BLaER1 treated with 17β-estradiol and CSF1 and Interleukin-3, amounts not matched to agents 10 nM and 100 nM (cell line): Measurements from ENCODE around the gene SMC3.
A peak's percentile ranks its signal among the peaks of the same experiment; 100 is the strongest.
"Not testable (repeated sequence)": the region's sequence is repeated elsewhere in the genome, so short reads cannot be mapped to it uniquely, and the experiment has no call there.

Experiments
- H3K27ac ChIP-seq, 11 experiments: shearing (Covaris generic); formaldehyde crosslinking; 2 replicates each; pipeline ENCODE4 v1.8.1; 2022
- H3K27me3 ChIP-seq, 11 experiments: shearing (Covaris generic); formaldehyde crosslinking; 2 replicates each; pipeline ENCODE4 v1.8.1; 2022
- H3K36me3 ChIP-seq, 11 experiments: shearing (Covaris generic); formaldehyde crosslinking; 2 replicates each; pipeline ENCODE4 v1.8.1; 2022
- H3K4me1 ChIP-seq, 10 experiments: shearing (Covaris generic); formaldehyde crosslinking; 2 replicates each; pipeline ENCODE4 v1.8.1; 2022
- H3K4me2 ChIP-seq, 11 experiments: shearing (Covaris generic); formaldehyde crosslinking; 2 replicates each; pipeline ENCODE4 v1.8.1; 2022
- H3K4me3 ChIP-seq, 10 experiments: shearing (Covaris generic); formaldehyde crosslinking; 2 replicates each; pipeline ENCODE4 v1.8.1; 2022
- H3K9ac ChIP-seq, 11 experiments: shearing (Covaris generic); formaldehyde crosslinking; 2 replicates each; pipeline ENCODE4 v1.8.1; 2022
- H3K9me3 ChIP-seq, 11 experiments: shearing (Covaris generic); formaldehyde crosslinking; replicated peaks in 1 of 11; 2 replicates each; pipeline ENCODE4 v1.8.1; 2022
- H4K20me1 ChIP-seq, 11 experiments: shearing (Covaris generic); formaldehyde crosslinking; 2 replicates each; pipeline ENCODE4 v1.8.1; 2022
- Cebpa-rat ChIP-seq, 11 experiments: shearing (Covaris generic); IDR thresholded peaks; 2 replicates each; pipeline ENCODE4 v1.8.1; 2022

Gene SMC3

GRCh38 chr10:110528224-110528996 is 39.1 kb upstream of the SMC3 start:
- TF ChIP-seq Cebpa-rat (IDR thresholded peaks at IDR 0.05): no peak
- H3K4me3 ChIP-seq: no peak overlapping the region
- no peaks in the 10 kb centered on the region for H3K9me3 ChIP-seq
- peak overlapping the region; percentile 48 to 74 (median 63) for H3K4me2 ChIP-seq
- peak overlapping the region in 1 of 11 experiments; percentile 5; a peak in 2 of 22 replicates for H3K27ac ChIP-seq
- H3K9ac ChIP-seq: no peak overlapping the region; a peak in 1 of 22 replicates
- no peaks in the 10 kb centered on the region for H3K36me3 ChIP-seq
- H4K20me1 ChIP-seq: no peaks in the 10 kb centered on the region
- H3K4me1 ChIP-seq: peaks cover 47 to 88% (median 64%) of the 10 kb centered on the region in 10 experiments
- peaks cover 4 to 10% (median 8%) of the 10 kb centered on the region in 11 experiments; a peak in 14 of 22 replicates for H3K27me3 ChIP-seq

DNA sequence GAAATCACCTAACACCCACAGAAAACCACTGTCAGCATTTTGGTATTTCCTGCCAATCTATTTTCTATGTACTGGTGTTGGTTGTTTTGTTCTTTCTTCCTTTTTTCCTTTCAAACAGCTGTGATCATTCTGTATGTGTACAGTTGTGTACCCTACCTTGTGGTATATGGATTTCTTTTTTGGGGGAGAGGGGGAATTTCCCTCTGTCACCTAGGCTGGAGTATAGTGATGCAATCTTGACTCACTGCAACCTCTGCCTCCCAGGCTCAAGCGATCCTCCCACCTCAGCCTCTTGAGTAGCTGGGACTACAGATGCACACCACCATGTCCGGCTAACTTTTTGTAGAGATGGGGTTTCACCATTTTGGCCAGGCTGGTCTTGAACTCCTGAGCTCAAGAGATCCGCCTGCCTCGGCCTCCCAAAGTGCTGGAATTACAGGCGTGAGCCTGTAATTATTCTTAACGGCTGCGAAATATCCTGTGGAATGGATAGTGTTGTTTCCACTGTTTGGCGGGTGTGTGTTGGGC is 38.4 kb upstream of the SMC3 start:
- Histone ChIP-seq H3K4me2 (peak overlapping the region; percentile 48 to 74 (median 63)), H3K4me1 (peaks cover 53 to 92% (median 70%) of the 10 kb centered on the region in 10 experiments), H3K27me3 (peaks cover 4 to 10% (median 8%) of the 10 kb centered on the region in 11 experiments; a peak in 14 of 22 replicates)
- H3K36me3 ChIP-seq, H4K20me1 ChIP-seq, H3K4me3 ChIP-seq, H3K9ac ChIP-seq, H3K27ac ChIP-seq, H3K9me3 ChIP-seq: not testable (repeated sequence)
- 0 out of 22 replicates have a peak, but pooled peaks of 1 of the 11 experiments have one; percentile 18 for TF ChIP-seq Cebpa-rat (IDR thresholded peaks at IDR 0.05)

- peaks cover 4 to 10% (median 8%) of the 10 kb centered on the region in 11 experiments; a peak in 14 of 22 replicates for H3K27me3 ChIP-seq
- H3K27ac ChIP-seq: no peak overlapping the region
- H3K4me2 ChIP-seq: peak overlapping the region; percentile 48 to 74 (median 63); a peak in 19 of 22 replicates
- no peak overlapping the region for H3K4me3 ChIP-seq
- H3K9me3 ChIP-seq: no peaks in the 10 kb centered on the region
- peaks cover 59 to 92% (median 75%) of the 10 kb centered on the region in 10 experiments for H3K4me1 ChIP-seq
- H3K36me3 ChIP-seq: no peaks in the 10 kb centered on the region
- no peaks in the 10 kb centered on the region for H4K20me1 ChIP-seq
- no peak overlapping the region for H3K9ac ChIP-seq
- TF ChIP-seq Cebpa-rat (IDR thresholded peaks at IDR 0.05): no peak
Observed at GRCh38 chr10:110529596-110530011, 37.9 kb upstream of the SMC3 start.

GRCh38 chr10:110530131-110530831 is 37.2 kb upstream of the SMC3 start:
- H3K27me3 ChIP-seq: peaks cover 4 to 10% (median 8%) of the 10 kb centered on the region in 11 experiments; a peak in 14 of 22 replicates
- no peak overlapping the region for H3K27ac ChIP-seq
- TF ChIP-seq Cebpa-rat (IDR thresholded peaks at IDR 0.05): no peak
- H3K36me3 ChIP-seq: no peaks in the 10 kb centered on the region
- no peak overlapping the region for H3K9ac ChIP-seq
- no peak overlapping the region for H3K4me3 ChIP-seq
- H4K20me1 ChIP-seq: no peaks in the 10 kb centered on the region; a peak in 1 of 22 replicates
- no peaks in the 10 kb centered on the region for H3K9me3 ChIP-seq
- peaks cover 66 to 92% (median 81%) of the 10 kb centered on the region in 10 experiments for H3K4me1 ChIP-seq
- peak overlapping the region; percentile 30 to 72 (median 56); a peak in 20 of 22 replicates for H3K4me2 ChIP-seq

DNA sequence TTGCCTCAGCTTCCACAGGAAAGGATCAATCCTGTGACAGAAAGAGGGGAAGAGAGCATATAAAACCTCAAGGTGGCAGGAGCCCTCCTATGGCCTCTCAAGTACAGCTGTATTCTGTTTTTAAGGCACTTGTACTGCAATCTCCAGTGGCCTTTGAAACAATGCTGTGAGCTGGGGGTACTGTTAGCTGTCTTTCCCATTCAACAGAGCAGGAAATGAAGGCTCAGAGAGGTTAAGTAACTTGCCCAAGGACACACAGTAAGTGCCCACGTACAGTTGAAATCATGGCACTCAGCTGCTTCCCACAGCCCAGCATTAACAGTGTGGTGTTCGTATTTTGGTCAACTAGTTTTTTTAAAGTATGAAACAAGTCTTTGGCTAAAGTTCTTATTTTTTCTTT is 35.8 kb upstream of the SMC3 start:
- peaks cover 76 to 93% (median 85%) of the 10 kb centered on the region in 10 experiments for H3K4me1 ChIP-seq
- H3K27ac ChIP-seq: no peak overlapping the region
- H3K9ac ChIP-seq: no peak overlapping the region

DNA sequence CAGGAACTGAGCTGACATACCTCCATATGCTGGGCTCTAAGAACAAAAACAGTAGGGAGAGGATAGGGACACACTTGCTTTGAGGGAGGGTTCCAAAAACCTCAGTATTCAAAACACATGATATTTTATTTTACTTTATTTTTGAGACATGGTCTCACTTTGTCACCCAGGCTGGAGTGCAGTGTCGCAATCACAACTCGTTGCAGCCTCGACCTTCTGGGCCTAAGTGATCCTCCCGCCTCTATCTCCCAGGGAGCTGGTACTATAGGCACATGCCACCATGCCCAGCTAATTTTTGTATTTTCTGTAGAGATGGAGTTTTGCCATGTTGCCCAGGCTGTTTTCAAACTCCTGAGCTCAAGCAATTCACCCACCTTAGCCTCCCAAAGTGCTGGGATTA is 34.9 kb upstream of the SMC3 start:
- H4K20me1 ChIP-seq: not testable (repeated sequence)

More for the DNA sequence above, 35.8 kb upstream of the SMC3 start:
- Histone ChIP-seq H3K4me3 (no peak overlapping the region), H3K4me2 (peak overlapping the region in 5 of 11 experiments; percentile 63 to 93 (median 91); a peak in 5 of 22 replicates), H3K27me3 (peaks cover 4 to 10% (median 8%) of the 10 kb centered on the region in 11 experiments; a peak in 14 of 22 replicates), H4K20me1 (peaks cover 0 to 10% (median 0%) of the 10 kb centered on the region in 11 experiments; a peak in 4 of 22 replicates), H3K36me3 (no peaks in the 10 kb centered on the region), H3K9me3 (no peaks in the 10 kb centered on the region)
- TF ChIP-seq Cebpa-rat (IDR thresholded peaks at IDR 0.05): no peak

GRCh38 chr10:110533149-110533548 is 34.3 kb upstream of the SMC3 start:
- TF ChIP-seq Cebpa-rat (IDR thresholded peaks at IDR 0.05): no peak
- Histone ChIP-seq H3K9ac (no peak overlapping the region), H3K27me3 (peaks cover 4 to 10% (median 8%) of the 10 kb centered on the region in 11 experiments; a peak in 14 of 22 replicates), H3K4me2 (peak overlapping the region; percentile 46 to 93 (median 84); a peak in 21 of 22 replicates), H3K4me3 (no peak overlapping the region), H3K4me1 (peaks cover 79 to 94% (median 88%) of the 10 kb centered on the region in 10 experiments), H3K27ac (no peak overlapping the region; a peak in 1 of 22 replicates), H3K9me3 (no peaks in the 10 kb centered on the region), H3K36me3 (no peaks in the 10 kb centered on the region), H4K20me1 (peaks cover 0 to 10% (median 0%) of the 10 kb centered on the region in 11 experiments; a peak in 4 of 22 replicates)

More for the DNA sequence above, 34.9 kb upstream of the SMC3 start:
- peaks cover 82 to 96% (median 90%) of the 10 kb centered on the region in 10 experiments for H3K4me1 ChIP-seq
- peak in 8 of 11 experiments; percentile 18 to 86 (median 56); a peak in 10 of 22 replicates for TF ChIP-seq Cebpa-rat (IDR thresholded peaks at IDR 0.05)
- H3K9ac ChIP-seq, H3K9me3 ChIP-seq, H3K27ac ChIP-seq, H3K4me3 ChIP-seq, H3K36me3 ChIP-seq: not testable (repeated sequence)
- H3K27me3 ChIP-seq: peaks cover 4 to 10% (median 8%) of the 10 kb centered on the region in 11 experiments; a peak in 14 of 22 replicates
- H3K4me2 ChIP-seq: peak overlapping the region; percentile 46 to 93 (median 84); a peak in 21 of 22 replicates

GRCh38 chr10:110534571-110534970 is 32.9 kb upstream of the SMC3 start:
- Histone ChIP-seq H3K27me3 (peaks cover 4 to 10% (median 8%) of the 10 kb centered on the region in 11 experiments; a peak in 14 of 22 replicates), H3K36me3 (no peaks in the 10 kb centered on the region), H3K4me2 (peak overlapping the region; percentile 70 to 95 (median 88)), H3K4me3 (no peak overlapping the region), H3K9ac (peak overlapping the region in 1 of 11 experiments; percentile 52; a peak in 1 of 22 replicates), H4K20me1 (peaks cover 0 to 10% (median 0%) of the 10 kb centered on the region in 11 experiments; a peak in 4 of 22 replicates), H3K9me3 (no peaks in the 10 kb centered on the region), H3K4me1 (peaks cover 65 to 80% (median 74%) of the 10 kb centered on the region in 10 experiments), H3K27ac (peak overlapping the region in 2 of 11 experiments; percentile 54 to 59; a peak in 2 of 22 replicates)
- TF ChIP-seq Cebpa-rat (IDR thresholded peaks at IDR 0.05): no peak
